MM.1S (cell line): ENCODE measurements around the gene WDR62.

Experiments
- EZH2 ChIP-seq: fragments of 300-600 bp; sonication (generic); optimal IDR thresholded peaks from 2 replicates; pipeline ENCODE3; 2017; ENCODE audit warnings: low read depth, mild to moderate bottlenecking, antibody characterized with exemption, low read length, mixed read lengths
- TF ChIP-seq, protein P1 (sequence below): fragments of 300-600 bp; sonication (generic); IDR thresholded peaks from 2 replicates; pipeline ENCODE4 v1.5.1; 2016; ENCODE audit warnings: antibody characterized with exemption, low read length, mixed read lengths

DNA sequence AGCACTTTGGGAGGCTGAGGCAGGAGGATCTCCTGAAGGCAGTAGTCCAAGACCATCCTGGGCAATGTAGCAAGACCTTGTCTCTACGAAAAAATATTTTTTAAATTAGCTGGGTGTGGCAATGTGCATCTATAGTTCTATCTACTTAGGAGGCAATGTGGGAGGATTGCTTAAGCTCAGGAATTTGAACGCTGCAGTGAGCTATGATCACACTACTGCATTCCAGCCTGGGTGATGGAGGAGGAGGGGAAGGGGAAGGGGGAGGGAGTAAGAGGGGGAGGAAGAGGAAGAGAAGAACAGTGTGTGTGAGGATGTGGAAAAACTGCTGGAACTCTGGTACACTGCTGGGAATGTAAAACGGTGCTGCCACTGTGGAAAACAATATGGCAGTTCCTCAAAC is 12.9 kb upstream of the WDR62 start:
- TF ChIP-seq, protein P1, sequence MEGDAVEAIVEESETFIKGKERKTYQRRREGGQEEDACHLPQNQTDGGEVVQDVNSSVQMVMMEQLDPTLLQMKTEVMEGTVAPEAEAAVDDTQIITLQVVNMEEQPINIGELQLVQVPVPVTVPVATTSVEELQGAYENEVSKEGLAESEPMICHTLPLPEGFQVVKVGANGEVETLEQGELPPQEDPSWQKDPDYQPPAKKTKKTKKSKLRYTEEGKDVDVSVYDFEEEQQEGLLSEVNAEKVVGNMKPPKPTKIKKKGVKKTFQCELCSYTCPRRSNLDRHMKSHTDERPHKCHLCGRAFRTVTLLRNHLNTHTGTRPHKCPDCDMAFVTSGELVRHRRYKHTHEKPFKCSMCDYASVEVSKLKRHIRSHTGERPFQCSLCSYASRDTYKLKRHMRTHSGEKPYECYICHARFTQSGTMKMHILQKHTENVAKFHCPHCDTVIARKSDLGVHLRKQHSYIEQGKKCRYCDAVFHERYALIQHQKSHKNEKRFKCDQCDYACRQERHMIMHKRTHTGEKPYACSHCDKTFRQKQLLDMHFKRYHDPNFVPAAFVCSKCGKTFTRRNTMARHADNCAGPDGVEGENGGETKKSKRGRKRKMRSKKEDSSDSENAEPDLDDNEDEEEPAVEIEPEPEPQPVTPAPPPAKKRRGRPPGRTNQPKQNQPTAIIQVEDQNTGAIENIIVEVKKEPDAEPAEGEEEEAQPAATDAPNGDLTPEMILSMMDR, result no peak
- no peak for TF ChIP-seq EZH2
